Kidney epithelial cell (primary cell): ENCODE results near the gene DTD2. TPM values are rescaled to one million over a fixed set of nuclear protein-coding genes. Genes with fewer than 3 reads are reported as not detected.

Experiments
- DNase-seq: peaks from one replicate; pipeline ENCODE4 v3.0.0-alpha.2; 2010; ENCODE audit warnings: low read depth
- H3K27me3 ChIP-seq: 2 replicates; pipeline ENCODE4 v1.6.0; 2011; ENCODE audit warnings: low read length; ENCODE audit not compliant: control insufficient read depth, insufficient read depth
- H3K36me3 ChIP-seq: 2 replicates; pipeline ENCODE4 v1.5.1; 2011; ENCODE audit warnings: low read length; ENCODE audit not compliant: control insufficient read depth, insufficient read depth
- H3K4me3 ChIP-seq: 2 replicates; pipeline ENCODE4 v1.5.1; 2011; ENCODE audit warnings: low read depth, mild to moderate bottlenecking, control low read depth, low read length
- CTCF ChIP-seq: IDR thresholded peaks from 2 replicates; pipeline ENCODE4 v1.5.1; 2011; ENCODE audit warnings: mild to moderate bottlenecking, moderate library complexity, low read length, control low read depth, inconsistent platforms; ENCODE audit not compliant: insufficient read depth, poor library complexity, severe bottlenecking
- total RNA-seq: library from RNA; depleted of rRNA; stranded (reverse); fragments of >200 nt; gene quantifications from 2 replicates; pipeline ENCODE4 v1.2.3, GENCODE V29; 2015

Gene DTD2
- total RNA-seq, 1 donor from 2014 or later: 30.0 TPM

- no peak for TF ChIP-seq CTCF
- H3K27me3 ChIP-seq: no peaks in the 10 kb centered on the region
Measured at GRCh38 chr14:31408421-31408820, 48.9 kb downstream of the DTD2 start.

GRCh38 chr14:31405599-31406232, 51.6 kb downstream of the DTD2 start:
- Histone ChIP-seq H3K27me3 (no peaks in the 10 kb centered on the region), H3K36me3 (no peaks in the 10 kb centered on the region), H3K4me3 (no peak overlapping the region)
- no peak for TF ChIP-seq CTCF
- DNase-seq: no peak

More at GRCh38 chr14:31408421-31408820, 48.9 kb downstream of the DTD2 start:
- H3K36me3 ChIP-seq: no peaks in the 10 kb centered on the region
- no peak overlapping the region for H3K4me3 ChIP-seq
- no peak for DNase-seq

DNA sequence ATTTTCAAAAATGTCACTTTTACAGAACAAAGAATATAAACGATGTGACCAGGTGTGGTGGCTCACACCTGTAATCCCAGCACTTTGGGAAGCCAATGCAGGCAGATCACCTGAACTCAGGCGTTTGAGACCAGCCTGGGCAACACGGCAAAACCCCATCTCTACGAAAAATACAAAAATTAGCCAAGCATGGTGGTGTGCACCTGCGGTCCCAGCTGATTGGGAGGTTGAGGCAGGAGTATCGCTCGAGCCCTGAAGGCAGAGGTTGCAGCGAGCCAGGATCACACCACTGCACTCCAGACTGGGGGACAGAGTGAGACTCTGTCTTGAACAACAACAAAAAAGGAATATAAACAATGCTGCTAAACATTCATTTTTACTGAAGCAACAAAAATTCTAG, 52.2 kb downstream of the DTD2 start:
- no peak overlapping the region for H3K4me3 ChIP-seq
- no peak for DNase-seq
- no peaks in the 10 kb centered on the region for H3K27me3 ChIP-seq
- H3K36me3 ChIP-seq: no peaks in the 10 kb centered on the region
- TF ChIP-seq CTCF: no peak

DNA sequence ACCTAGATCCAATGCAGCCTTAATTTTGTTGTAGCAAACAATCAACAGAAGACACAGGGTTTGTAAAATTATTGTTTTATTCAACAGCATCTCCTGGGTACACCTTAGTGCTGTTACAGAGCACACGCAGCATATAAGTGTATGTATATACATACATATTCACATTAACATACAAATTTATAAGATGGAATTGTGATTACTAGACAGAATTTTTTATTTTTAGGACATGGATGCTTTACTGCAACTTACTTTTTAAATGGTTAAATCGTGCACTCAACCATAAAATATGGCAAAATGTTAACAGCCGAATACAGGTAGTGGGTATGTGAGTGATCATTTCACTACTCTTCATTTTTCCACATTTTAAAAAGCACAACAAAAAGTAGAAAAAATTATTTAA, 53.6 kb downstream of the DTD2 start:
- H3K4me3 ChIP-seq: no peak overlapping the region
- no peaks in the 10 kb centered on the region for H3K36me3 ChIP-seq
- H3K27me3 ChIP-seq: no peaks in the 10 kb centered on the region
- no peak for DNase-seq
- no peak for TF ChIP-seq CTCF

GRCh38 chr14:31402764-31403439, 54.4 kb downstream of the DTD2 start:
- TF ChIP-seq CTCF: no peak
- Histone ChIP-seq H3K4me3 (no peak overlapping the region), H3K27me3 (no peaks in the 10 kb centered on the region), H3K36me3 (no peaks in the 10 kb centered on the region)
- DNase-seq: no peak
